ENCODE results near the gene KCNJ12.
"Not testable (repeated sequence)": the region's sequence is repeated elsewhere in the genome, so short reads cannot be mapped to it uniquely, and the experiment has no call there.

DNA sequence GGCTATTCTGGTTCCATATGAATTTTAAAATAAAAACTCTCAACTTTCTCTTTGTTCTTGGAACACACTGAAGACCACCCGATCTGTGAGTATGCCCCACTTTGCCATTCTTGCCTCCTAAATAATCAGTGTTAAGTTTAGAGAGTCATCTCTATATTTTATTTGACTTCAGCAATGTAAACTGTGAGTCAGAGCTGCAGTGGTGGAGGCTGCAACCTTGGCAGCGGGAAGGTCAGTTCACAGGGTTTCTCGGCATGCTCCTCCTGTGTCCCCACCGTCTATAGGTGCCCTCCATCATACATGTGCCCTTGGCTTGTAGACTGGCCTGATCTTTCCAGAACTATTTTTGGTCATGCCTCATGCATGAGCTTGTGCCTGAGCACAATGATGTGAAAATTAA lies 71.4 kb downstream of the KCNJ12 start:
- TF ChIP-seq, protein P1, sequence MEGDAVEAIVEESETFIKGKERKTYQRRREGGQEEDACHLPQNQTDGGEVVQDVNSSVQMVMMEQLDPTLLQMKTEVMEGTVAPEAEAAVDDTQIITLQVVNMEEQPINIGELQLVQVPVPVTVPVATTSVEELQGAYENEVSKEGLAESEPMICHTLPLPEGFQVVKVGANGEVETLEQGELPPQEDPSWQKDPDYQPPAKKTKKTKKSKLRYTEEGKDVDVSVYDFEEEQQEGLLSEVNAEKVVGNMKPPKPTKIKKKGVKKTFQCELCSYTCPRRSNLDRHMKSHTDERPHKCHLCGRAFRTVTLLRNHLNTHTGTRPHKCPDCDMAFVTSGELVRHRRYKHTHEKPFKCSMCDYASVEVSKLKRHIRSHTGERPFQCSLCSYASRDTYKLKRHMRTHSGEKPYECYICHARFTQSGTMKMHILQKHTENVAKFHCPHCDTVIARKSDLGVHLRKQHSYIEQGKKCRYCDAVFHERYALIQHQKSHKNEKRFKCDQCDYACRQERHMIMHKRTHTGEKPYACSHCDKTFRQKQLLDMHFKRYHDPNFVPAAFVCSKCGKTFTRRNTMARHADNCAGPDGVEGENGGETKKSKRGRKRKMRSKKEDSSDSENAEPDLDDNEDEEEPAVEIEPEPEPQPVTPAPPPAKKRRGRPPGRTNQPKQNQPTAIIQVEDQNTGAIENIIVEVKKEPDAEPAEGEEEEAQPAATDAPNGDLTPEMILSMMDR (IDR thresholded peaks at IDR 0.05) = not testable (repeated sequence)
- TF ChIP-seq ZFX (IDR thresholded peaks at IDR 0.05; ENCODE audit: borderline replicate concordance) = not testable (repeated sequence)

Data from 22Rv1 (cell line).